Subcutaneous adipose tissue (tissue), 4 donors: ENCODE results near the gene POLR1D. TPM values are rescaled to one million over a fixed set of nuclear protein-coding genes. Genes with fewer than 3 reads are reported as not detected.

Source experiments
- total RNA-seq, 4 donors: library from RNA; depleted of rRNA; stranded (reverse); fragments of >200 nt; gene quantifications; one replicate each; pipeline ENCODE4 v1.1.0, GENCODE V29; 2016
- TF ChIP-seq, protein P1 (sequence below): fragments of 450-650 bp; IDR thresholded peaks from one replicate; pipeline ENCODE4 v1.5.1; 2016; ENCODE audit warnings: low read depth, mild to moderate bottlenecking, control low read depth, antibody characterized with exemption, moderate library complexity

Gene POLR1D, protein sequence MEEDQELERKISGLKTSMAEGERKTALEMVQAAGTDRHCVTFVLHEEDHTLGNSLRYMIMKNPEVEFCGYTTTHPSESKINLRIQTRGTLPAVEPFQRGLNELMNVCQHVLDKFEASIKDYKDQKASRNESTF
- 100 to 1,000 TPM in 1 of 4 donors, 10 to 100 TPM in 3; 78.0 to 105 (median 92.1) TPM for total RNA-seq

GRCh38 chr13:27621366-27622101 lies at the start of gene POLR1D:
Gene POLR1D, plus strand, starts transcription at chr13:27621892. Its CDS starts 92 bp downstream, at chr13:27621984.
- TF ChIP-seq, protein P1, sequence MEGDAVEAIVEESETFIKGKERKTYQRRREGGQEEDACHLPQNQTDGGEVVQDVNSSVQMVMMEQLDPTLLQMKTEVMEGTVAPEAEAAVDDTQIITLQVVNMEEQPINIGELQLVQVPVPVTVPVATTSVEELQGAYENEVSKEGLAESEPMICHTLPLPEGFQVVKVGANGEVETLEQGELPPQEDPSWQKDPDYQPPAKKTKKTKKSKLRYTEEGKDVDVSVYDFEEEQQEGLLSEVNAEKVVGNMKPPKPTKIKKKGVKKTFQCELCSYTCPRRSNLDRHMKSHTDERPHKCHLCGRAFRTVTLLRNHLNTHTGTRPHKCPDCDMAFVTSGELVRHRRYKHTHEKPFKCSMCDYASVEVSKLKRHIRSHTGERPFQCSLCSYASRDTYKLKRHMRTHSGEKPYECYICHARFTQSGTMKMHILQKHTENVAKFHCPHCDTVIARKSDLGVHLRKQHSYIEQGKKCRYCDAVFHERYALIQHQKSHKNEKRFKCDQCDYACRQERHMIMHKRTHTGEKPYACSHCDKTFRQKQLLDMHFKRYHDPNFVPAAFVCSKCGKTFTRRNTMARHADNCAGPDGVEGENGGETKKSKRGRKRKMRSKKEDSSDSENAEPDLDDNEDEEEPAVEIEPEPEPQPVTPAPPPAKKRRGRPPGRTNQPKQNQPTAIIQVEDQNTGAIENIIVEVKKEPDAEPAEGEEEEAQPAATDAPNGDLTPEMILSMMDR, result no peak

DNA sequence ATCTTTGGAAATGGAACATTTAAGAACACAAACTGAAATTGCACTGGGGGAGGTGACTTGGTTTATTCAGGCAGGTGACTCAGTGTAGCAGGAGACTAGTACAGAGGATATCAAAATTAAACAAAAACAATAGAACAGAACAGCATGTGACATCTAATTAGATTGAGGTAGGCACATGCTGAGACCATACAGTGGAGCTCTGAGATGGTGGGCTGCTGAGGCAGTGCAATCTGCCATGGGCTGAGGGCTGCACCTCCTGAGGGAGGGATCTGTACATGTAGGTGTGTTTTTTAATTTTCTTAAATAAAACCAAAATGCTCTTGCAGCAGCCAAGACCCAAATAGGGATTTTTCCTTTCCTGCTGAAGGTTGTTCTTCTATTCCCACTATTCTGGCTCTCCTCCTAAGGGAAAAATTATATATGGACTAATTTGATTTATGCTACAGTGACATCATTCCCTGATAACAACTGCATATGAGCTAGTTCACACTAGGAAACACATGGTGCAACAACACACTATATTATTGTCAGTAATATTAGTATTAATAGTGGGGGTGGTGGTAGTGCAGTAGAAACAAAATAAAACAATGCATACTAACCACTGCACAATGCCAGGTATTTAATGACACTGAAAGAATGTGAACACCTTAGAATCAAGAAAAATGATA lies 49.3 kb upstream of the POLR1D start:
- TF ChIP-seq, protein P1, result no peak

- TF ChIP-seq, protein P1, result no peak
Observed at GRCh38 chr13:27573265-27573664, 48.4 kb upstream of the POLR1D start.

DNA sequence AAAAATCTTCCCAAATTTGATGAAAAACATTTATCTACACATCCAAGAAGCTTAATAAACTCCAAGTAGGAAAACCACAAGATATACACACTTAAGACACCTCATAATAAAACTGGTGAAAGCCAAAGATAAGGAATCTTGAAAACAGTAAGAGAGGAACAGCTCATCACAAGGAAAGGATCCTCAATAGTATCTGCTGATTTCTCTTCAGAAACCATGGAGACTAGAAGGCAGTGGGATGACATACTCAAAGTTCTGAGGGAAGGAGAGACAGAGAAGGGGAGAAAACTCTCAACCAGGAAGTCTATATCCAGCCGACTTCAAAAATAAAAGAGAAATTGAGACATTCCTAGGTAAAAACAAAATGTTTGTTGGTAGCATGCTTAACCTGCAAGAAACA lies 47.0 kb upstream of the POLR1D start:
- TF ChIP-seq, protein P1, result no peak

- TF ChIP-seq, protein P1, result no peak
Observed at GRCh38 chr13:27578121-27579030, 43.3 kb upstream of the POLR1D start.

DNA sequence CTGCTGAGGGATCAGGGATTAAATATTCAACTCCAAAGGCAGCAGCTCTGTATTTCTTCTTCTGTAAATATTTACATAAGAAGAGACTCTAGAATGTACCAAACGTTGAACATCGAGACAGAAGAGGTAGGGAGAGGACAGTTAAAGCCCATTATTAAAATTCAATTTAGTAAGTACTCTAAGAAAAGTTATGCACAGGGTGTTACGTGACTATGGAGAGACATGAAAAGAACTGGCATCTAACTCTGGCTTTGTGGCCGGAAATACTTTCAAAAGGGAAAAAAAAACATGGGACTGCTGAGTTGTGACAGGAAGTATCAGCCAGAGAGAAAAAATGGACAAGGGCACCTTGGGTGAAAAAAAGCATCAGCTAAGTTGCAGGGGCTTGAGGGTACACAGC lies 38.0 kb upstream of the POLR1D start:
- TF ChIP-seq, protein P1, result no peak
